ENCODE measurements around the gene NPFF. TPM values are rescaled to one million over a fixed set of nuclear protein-coding genes. Genes with fewer than 3 reads are reported as not detected.

Gene NPFF
- total RNA-seq, 4 donors from 2014 or later = not detected

DNA sequence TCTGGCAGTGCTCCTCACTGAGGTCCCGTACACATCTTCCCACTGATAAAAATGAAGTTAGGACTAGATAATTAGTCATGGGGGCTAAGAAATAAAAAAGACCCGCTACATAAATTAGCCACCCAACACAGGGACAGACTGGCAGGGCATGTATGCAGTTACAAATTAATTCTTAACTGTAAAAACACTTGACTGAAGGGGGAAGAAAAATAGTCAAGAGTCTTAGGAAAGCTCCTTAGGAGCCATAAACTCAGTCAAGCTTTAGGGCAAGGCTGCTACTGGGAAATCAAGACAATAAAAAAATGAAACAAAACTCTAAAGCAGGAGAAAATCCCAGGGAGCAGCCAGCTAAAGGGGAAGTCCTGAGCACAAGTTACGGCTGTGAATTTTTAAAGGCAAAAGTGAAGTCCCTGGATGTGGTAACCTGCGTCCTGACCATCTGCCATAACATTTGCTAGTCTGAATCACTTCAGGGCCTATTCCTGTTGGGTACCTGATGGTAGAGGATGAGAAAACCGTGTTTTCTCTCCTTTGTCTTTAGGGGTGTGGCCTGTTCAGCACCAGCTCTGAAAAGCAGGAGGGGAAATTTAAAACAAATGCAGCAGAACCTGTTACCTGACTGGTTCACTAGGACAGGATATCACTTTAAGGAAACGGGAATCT lies 7.5 kb upstream of the NPFF start:
- DNase-seq (ENCODE audit: low spot score in 2 of 2) = no peak
- Histone ChIP-seq H3K36me3 (peaks cover 0 to 100% (median 24%) of the 10 kb centered on the region in 3 donors), H3K4me3 (no peak overlapping the region), H3K4me1 (no peaks in the 10 kb centered on the region), H3K27me3 (no peaks in the 10 kb centered on the region), H3K27ac (no peak overlapping the region), H3K9me3 (no peaks in the 10 kb centered on the region)
- TF ChIP-seq, protein P1, sequence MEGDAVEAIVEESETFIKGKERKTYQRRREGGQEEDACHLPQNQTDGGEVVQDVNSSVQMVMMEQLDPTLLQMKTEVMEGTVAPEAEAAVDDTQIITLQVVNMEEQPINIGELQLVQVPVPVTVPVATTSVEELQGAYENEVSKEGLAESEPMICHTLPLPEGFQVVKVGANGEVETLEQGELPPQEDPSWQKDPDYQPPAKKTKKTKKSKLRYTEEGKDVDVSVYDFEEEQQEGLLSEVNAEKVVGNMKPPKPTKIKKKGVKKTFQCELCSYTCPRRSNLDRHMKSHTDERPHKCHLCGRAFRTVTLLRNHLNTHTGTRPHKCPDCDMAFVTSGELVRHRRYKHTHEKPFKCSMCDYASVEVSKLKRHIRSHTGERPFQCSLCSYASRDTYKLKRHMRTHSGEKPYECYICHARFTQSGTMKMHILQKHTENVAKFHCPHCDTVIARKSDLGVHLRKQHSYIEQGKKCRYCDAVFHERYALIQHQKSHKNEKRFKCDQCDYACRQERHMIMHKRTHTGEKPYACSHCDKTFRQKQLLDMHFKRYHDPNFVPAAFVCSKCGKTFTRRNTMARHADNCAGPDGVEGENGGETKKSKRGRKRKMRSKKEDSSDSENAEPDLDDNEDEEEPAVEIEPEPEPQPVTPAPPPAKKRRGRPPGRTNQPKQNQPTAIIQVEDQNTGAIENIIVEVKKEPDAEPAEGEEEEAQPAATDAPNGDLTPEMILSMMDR (IDR thresholded peaks at IDR 0.05) = no peak
- no peak for TF ChIP-seq POLR2A (IDR thresholded peaks at IDR 0.05)
- no peak for TF ChIP-seq EP300 (IDR thresholded peaks at IDR 0.05)
- WGBS, 2 donors = 81 to 82% methylated on average over 6 of the region's 6 CpGs

DNA sequence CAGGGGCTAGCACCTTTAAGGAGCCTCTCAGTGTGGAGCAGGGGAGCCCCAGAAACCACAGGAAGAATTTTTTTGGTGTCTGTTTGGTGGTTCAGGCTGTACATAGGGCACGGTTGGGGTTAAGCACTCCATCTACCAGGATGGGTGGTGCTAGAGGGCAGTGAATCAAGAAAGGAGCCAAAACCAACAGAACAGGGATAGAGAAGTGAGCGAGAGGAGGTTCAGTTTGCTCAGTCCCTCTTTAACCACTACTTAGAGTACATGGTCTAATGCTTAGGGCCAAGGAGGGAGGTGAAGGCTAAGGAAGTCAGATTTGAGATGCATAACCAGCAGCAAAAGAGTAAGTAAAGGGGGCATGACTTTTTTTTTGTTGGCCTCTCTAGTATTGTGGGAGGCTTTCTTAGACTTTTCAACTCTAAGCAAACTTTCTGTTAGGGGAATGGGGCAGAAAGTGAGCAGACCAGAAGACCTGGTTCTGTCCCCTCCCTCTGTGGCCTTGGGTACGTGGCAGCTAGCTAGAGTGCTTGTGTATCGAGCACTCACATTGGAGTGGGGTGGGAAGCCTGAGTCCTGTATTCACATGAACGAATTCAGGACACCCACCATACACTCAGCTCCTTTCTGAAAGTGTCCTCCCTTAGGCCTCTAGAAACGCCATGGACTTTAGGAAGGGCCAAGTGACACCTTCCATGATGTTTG lies 6.6 kb upstream of the NPFF start:
- H3K9me3 ChIP-seq = no peaks in the 10 kb centered on the region
- peaks cover 0 to 94% (median 24%) of the 10 kb centered on the region in 3 donors for H3K36me3 ChIP-seq
- DNase-seq (ENCODE audit: low spot score in 2 of 2) = no peak
- H3K4me1 ChIP-seq = peaks cover 0 to 3% (median 2%) of the 10 kb centered on the region in 4 donors
- 74 to 77% methylated on average over 6 of the region's 6 CpGs for WGBS, 2 donors
- H3K27me3 ChIP-seq = no peaks in the 10 kb centered on the region
- TF ChIP-seq EP300 (IDR thresholded peaks at IDR 0.05) = no peak
- TF ChIP-seq POLR2A (IDR thresholded peaks at IDR 0.05) = no peak
- TF ChIP-seq, protein P1 (IDR thresholded peaks at IDR 0.05) = no peak
- no peak overlapping the region for H3K27ac ChIP-seq
- no peak overlapping the region for H3K4me3 ChIP-seq

DNA sequence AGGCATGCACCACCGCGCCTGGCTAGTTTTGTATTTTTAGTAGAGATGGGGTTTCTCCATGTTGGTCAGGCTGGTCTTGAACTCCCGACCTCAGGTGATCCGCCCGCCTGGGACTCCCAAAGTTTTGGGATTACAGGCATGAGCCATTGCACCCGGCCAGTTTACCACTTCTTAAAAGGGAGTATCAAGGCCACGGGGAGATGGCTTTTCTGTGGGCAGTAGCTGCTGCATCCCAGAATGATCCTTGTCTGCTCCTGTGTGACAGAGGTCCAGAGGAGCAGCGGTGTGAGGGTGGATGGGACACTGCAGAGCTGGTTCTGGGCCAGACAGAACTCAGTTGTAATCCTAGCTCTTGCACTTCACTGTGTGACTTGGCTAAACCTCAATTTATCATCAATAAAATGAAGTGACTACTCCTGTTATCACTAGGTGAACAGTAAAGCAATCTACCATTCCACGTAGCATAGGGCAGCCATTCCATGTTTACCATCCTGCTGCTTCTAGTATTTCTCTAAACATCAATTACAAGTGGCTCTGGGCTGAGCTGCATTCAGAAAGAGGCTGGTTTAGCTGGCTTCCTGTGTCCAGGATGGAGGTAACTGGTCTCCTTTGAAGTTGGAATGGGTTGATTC lies 3.0 kb upstream of the NPFF start:
- Histone ChIP-seq H3K9me3 (no peaks in the 10 kb centered on the region), H3K4me1 (peaks cover 0 to 21% (median 11%) of the 10 kb centered on the region in 4 donors), H3K27me3 (no peaks in the 10 kb centered on the region), H3K27ac (no peak overlapping the region), H3K36me3 (peaks cover 0 to 83% (median 14%) of the 10 kb centered on the region in 3 donors), H3K4me3 (no peak overlapping the region)
- TF ChIP-seq EP300 (IDR thresholded peaks at IDR 0.05) (no peak), POLR2A (IDR thresholded peaks at IDR 0.05) (no peak)
- TF ChIP-seq, protein P1 (IDR thresholded peaks at IDR 0.05) = no peak
- DNase-seq (ENCODE audit: low spot score in 2 of 2) = no peak
- WGBS, 2 donors = 84 to 85% methylated on average over 9 of the region's 9 CpGs

DNA sequence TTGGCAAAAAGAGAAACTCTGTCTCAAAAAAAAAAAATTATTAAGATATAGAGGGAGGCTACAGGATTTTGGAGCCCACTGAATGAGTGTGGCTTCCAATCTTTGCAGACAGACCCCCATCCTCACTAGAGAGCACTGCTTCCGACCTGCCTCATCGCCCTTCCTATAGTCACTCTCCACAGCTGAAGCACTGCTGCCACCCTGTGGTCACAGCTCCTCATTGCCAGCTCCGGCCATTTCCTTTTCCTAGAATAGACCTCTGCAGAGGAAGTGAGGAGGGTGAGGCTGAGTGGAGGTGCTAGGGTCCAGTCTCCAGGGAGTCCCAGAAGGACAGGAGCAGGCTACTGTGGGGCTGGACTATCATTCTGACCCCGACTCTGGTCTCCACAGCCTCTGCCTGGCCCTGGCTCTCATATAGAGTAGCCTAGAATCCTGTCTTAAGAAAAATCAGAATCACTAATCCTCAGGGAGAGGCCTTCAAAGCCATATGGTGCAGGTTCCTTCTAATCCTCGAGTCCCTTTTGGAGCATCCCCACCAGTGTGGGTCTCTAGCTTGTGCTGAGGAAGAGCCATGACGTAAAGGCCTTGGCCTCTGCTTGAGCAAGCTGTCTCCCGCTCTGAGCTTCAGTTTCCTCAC lies 1.4 kb upstream of the NPFF start:
- H3K27ac ChIP-seq = peak overlapping the region in 2 of 4 donors; percentile 14 to 62
- whole genome bisulfite sequencing, 2 donors = 28 to 31% methylated on average over 7 of the region's 7 CpGs

More for the DNA sequence above, 1.4 kb upstream of the NPFF start:
- peak in 1 of 2 donors; percentile 52 for TF ChIP-seq EP300 (IDR thresholded peaks at IDR 0.05)
- TF ChIP-seq, protein P1 (IDR thresholded peaks at IDR 0.05) = peak; percentile 89 to 93 (median 91)
- TF ChIP-seq POLR2A (IDR thresholded peaks at IDR 0.05) = no peak
- H3K36me3 ChIP-seq = peaks cover 0 to 82% (median 14%) of the 10 kb centered on the region in 3 donors
- no peaks in the 10 kb centered on the region for H3K9me3 ChIP-seq
- no peak overlapping the region for H3K4me3 ChIP-seq
- DNase-seq (ENCODE audit: low spot score in 2 of 2) = peak; percentile 81 to 96
- peaks cover 0 to 35% (median 13%) of the 10 kb centered on the region in 4 donors for H3K4me1 ChIP-seq
- H3K27me3 ChIP-seq = no peaks in the 10 kb centered on the region
